PC-9 (cell line): ENCODE results near the gene GLCCI1.

Experiments used
- CTCF ChIP-seq: fragments of 200-600 bp; sonication (generic); conservative IDR thresholded peaks from 2 replicates; pipeline ENCODE4 v1.6.1; 2017; ENCODE audit warnings: mixed run types, antibody characterized with exemption, mild to moderate bottlenecking, moderate library complexity
- EZH2 ChIP-seq: fragments of 200-600 bp; sonication (generic); IDR thresholded peaks from 2 replicates; pipeline ENCODE4 v1.8.0; 2017; ENCODE audit warnings: antibody characterized with exemption, low read depth

- TF ChIP-seq EZH2 (no peak), CTCF (no peak)
These were observed 166.8 kb downstream of the GLCCI1 start for GRCh38 chr7:8135417-8135816.
